KG1 (cell line): ENCODE data around the gene GLUD1.
"Not testable (repeated sequence)": the region's sequence is repeated elsewhere in the genome, so short reads cannot be mapped to it uniquely, and the experiment has no call there.

ENCODE experiments used
- DNase-seq: peaks from one replicate; lab custom pipeline; 2025; lab: John Stamatoyannopoulos, UW

The GLUD1 gene

GRCh38 chr10:87045434-87045938 lies 49.2 kb downstream of the GLUD1 start:
- DNase-seq = no peak

GRCh38 chr10:87043579-87043978 lies 51.1 kb downstream of the GLUD1 start:
- DNase-seq = not testable (repeated sequence)

GRCh38 chr10:87038786-87039185 lies 55.9 kb downstream of the GLUD1 start:
- DNase-seq = no peak

- no peak for DNase-seq
Observed at GRCh38 chr10:87038286-87038717, 56.3 kb downstream of the GLUD1 start.

GRCh38 chr10:87036623-87037022 lies 58.0 kb downstream of the GLUD1 start:
- DNase-seq = no peak

GRCh38 chr10:87030912-87031635 lies 63.6 kb downstream of the GLUD1 start:
- DNase-seq = no peak

- DNase-seq = not testable (repeated sequence)
Observed at GRCh38 chr10:87030419-87030818, 64.2 kb downstream of the GLUD1 start.

GRCh38 chr10:87026747-87027508 lies 67.7 kb downstream of the GLUD1 start:
- DNase-seq = not testable (repeated sequence)

GRCh38 chr10:87025285-87025958 lies 69.2 kb downstream of the GLUD1 start:
- not testable (repeated sequence) for DNase-seq

- not testable (repeated sequence) for DNase-seq
Observed at GRCh38 chr10:87020056-87020455, 74.6 kb downstream of the GLUD1 start, which contains the start of gene FAM25A. TSS of gene FAM25A (plus strand) at chr10:87020294. CDS start at chr10:87020325, 31 bp downstream.

- DNase-seq = not testable (repeated sequence)
Observed at GRCh38 chr10:87019504-87019903, 75.1 kb downstream of the GLUD1 start.

- DNase-seq = not testable (repeated sequence)
Observed at GRCh38 chr10:87019066-87019465, 75.6 kb downstream of the GLUD1 start.

GRCh38 chr10:87018127-87018526 lies 76.5 kb downstream of the GLUD1 start:
- DNase-seq = not testable (repeated sequence)

- not testable (repeated sequence) for DNase-seq
Observed at GRCh38 chr10:87014986-87015716, 79.5 kb downstream of the GLUD1 start.

GRCh38 chr10:87013528-87013927 lies 81.1 kb downstream of the GLUD1 start:
- DNase-seq = not testable (repeated sequence)

- DNase-seq = not testable (repeated sequence)
Observed at GRCh38 chr10:87009134-87009696, 85.4 kb downstream of the GLUD1 start.

GRCh38 chr10:87008303-87008702 lies 86.3 kb downstream of the GLUD1 start:
- DNase-seq = not testable (repeated sequence)

GRCh38 chr10:87007674-87008073 lies 87.0 kb downstream of the GLUD1 start:
- not testable (repeated sequence) for DNase-seq

GRCh38 chr10:87007124-87007523 lies 87.5 kb downstream of the GLUD1 start:
- not testable (repeated sequence) for DNase-seq

- DNase-seq = no peak
Observed at GRCh38 chr10:87000491-87000890, 94.2 kb downstream of the GLUD1 start.
